Body of pancreas (tissue), 4 donors: ENCODE data around the gene DLEC1. TPM values are rescaled to one million over a fixed set of nuclear protein-coding genes. Genes with fewer than 3 reads are reported as not detected.
A peak's percentile ranks its signal among the peaks of the same experiment; 100 is the strongest.

Source experiments
- ATAC-seq: fragments of 150-250 bp; one replicate; pipeline ENCODE4 v1.9.1; 2016
- DNase-seq, 4 donors: peaks; one replicate each; pipeline ENCODE4 v3.0.0-alpha.2; 2019
- H3K27ac ChIP-seq, 4 donors: fragments of 200-600 bp; sonication (generic); 1 replicate in 3 of 4; 2 replicates in 1 of 4; pipeline versions ENCODE4 v1.5.1 to v1.6.1; 2016 to 2019; ENCODE audit warnings: mild to moderate bottlenecking in 1 of 4, mixed read lengths in 1 of 4, moderate library complexity in 1 of 4
- H3K27me3 ChIP-seq, 2 donors: fragments of 200-600 bp; sonication (generic); one replicate each; pipeline ENCODE4 v1.6.0; 2016; ENCODE audit warnings: mild to moderate bottlenecking in 1 of 2
- H3K36me3 ChIP-seq, 2 donors: fragments of 200-600 bp; sonication (generic); replicated peaks in 1 of 2; 2 replicates each; pipeline ENCODE4 v1.5.1; 2016; ENCODE audit warnings: low read depth in 2 of 2; ENCODE audit not compliant: insufficient read depth in 1 of 2
- H3K4me1 ChIP-seq: fragments of 200-600 bp; sonication (generic); one replicate; pipeline ENCODE4 v1.6.0; 2016
- H3K4me3 ChIP-seq, 2 donors: fragments of 200-600 bp; sonication (generic); 1 replicate in 1 of 2; 2 replicates in 1 of 2; pipeline ENCODE4 v1.5.1; 2016 to 2019
- H3K9me3 ChIP-seq, 3 donors: fragments of 200-600 bp; sonication (generic); 1 replicate in 2 of 3; 2 replicates in 1 of 3; pipeline ENCODE4 v1.5.1; 2016
- POLR2A ChIP-seq, 3 donors: fragments of 450-650 bp; IDR thresholded peaks; one replicate each; pipeline ENCODE4 v1.6.1; 2016; ENCODE audit warnings: antibody characterized with exemption in 3 of 3, mild to moderate bottlenecking in 2 of 3
- WGBS, 2 donors: methylation state at CpG; one replicate each; pipeline ENCODE4 v1.1.5; 2017; 5-methylcytosine and 5-hydroxymethylcytosine counted together
- intact Hi-C: fragments of 100-400 bp; cut with DNase I; formaldehyde crosslinking; loops from one replicate; pipeline ENCODE4 v1.15.1; 2023
- total RNA-seq, 2 donors: library from RNA; depleted of rRNA; stranded (reverse); fragments of >200 nt; gene quantifications; one replicate each; pipeline ENCODE4 v1.1.0, GENCODE V29; 2016
- TF ChIP-seq, protein P1 (sequence below), 7 experiments: fragments of 450-650 bp in 4 of 7; fragments of 200-600 bp in 3 of 7; sonication (generic) in 3 of 7; IDR thresholded peaks; one replicate each; pipeline ENCODE4 v1.5.1; 2016 to 2019; ENCODE audit warnings: antibody characterized with exemption in 7 of 7

DLEC1 gene
- total RNA-seq, 2 donors from 2014 or later = 0.78 to 1.3 TPM

DNA sequence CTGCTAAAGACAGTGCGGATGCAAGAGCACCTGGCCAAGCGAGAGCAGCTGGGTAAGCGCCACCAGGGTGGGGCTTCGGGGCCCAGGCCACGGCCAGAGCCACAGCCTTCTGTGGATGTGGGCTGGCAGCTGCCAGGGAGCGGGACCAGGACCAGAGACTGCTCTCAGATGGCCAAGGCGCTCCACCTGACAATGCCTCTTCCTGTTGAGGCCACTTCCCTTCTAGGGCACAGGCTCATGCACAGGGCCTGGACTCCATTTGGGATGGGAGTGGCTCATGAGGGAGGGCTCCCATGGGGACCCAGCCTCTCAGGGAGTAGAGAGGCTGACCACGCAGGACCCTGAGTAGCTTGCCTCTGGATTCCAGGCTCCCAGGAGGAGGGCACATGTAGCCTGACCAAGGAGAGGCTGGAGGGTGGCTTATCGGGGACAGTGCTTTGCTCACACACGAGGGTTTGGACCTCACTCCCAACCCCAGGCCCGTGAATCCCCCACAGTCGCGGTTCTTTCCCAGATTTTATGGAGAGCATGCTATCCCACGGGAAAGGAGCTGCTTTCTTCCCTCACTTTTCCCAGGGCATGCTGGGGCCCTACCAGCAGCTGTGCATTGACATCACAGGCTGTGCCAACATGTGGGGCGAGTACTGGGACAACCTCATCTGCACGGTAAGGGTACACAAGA is 72.8 kb downstream of the DLEC1 start:
- Histone ChIP-seq H3K9me3 (no peaks in the 10 kb centered on the region), H3K27ac (no peak overlapping the region), H3K4me3 (no peak overlapping the region), H3K27me3 (no peaks in the 10 kb centered on the region), H3K4me1 (no peaks in the 10 kb centered on the region), H3K36me3 (no peaks in the 10 kb centered on the region)
- peak in 1 of 4 donors; percentile 2 for DNase-seq
- intact Hi-C loops = no loop called here
- WGBS, 2 donors = 74 to 84% methylated on average over 7 to 16 of the region's 16 CpGs
- no peak for TF ChIP-seq POLR2A (IDR thresholded peaks at IDR 0.05)
- TF ChIP-seq, protein P1, sequence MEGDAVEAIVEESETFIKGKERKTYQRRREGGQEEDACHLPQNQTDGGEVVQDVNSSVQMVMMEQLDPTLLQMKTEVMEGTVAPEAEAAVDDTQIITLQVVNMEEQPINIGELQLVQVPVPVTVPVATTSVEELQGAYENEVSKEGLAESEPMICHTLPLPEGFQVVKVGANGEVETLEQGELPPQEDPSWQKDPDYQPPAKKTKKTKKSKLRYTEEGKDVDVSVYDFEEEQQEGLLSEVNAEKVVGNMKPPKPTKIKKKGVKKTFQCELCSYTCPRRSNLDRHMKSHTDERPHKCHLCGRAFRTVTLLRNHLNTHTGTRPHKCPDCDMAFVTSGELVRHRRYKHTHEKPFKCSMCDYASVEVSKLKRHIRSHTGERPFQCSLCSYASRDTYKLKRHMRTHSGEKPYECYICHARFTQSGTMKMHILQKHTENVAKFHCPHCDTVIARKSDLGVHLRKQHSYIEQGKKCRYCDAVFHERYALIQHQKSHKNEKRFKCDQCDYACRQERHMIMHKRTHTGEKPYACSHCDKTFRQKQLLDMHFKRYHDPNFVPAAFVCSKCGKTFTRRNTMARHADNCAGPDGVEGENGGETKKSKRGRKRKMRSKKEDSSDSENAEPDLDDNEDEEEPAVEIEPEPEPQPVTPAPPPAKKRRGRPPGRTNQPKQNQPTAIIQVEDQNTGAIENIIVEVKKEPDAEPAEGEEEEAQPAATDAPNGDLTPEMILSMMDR (IDR thresholded peaks at IDR 0.05) = no peak
- no peak for ATAC-seq

DNA sequence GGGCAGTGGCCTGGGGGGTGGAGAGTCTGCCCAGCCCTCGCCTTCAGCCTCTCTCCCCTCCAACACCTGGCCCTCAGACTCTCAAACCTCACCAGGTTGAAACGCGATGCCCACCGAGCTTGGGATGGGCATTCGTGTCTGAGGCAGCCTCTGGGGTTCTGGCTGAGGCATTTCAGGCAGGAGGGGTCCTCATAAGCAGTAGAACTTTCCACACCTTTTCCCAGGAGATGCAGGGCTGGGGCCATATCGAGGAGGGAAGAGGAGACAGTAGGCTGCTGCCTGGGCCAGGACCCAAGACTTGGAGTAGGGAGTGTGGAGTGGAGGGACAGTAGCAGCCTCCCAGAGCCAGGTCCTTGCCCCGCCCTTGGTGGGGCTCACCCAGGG is 73.4 kb downstream of the DLEC1 start:
- Histone ChIP-seq H3K27ac (no peak overlapping the region), H3K27me3 (no peaks in the 10 kb centered on the region), H3K9me3 (no peaks in the 10 kb centered on the region), H3K36me3 (no peaks in the 10 kb centered on the region), H3K4me1 (no peaks in the 10 kb centered on the region), H3K4me3 (no peak overlapping the region)
- TF ChIP-seq POLR2A (IDR thresholded peaks at IDR 0.05) = no peak
- TF ChIP-seq, protein P1 (IDR thresholded peaks at IDR 0.05) = no peak
- no peak for ATAC-seq
- intact Hi-C loops = no loop called here
- 75 to 83% methylated on average over 5 to 7 of the region's 7 CpGs for WGBS, 2 donors
- peak in 1 of 4 donors; percentile 6 for DNase-seq

DNA sequence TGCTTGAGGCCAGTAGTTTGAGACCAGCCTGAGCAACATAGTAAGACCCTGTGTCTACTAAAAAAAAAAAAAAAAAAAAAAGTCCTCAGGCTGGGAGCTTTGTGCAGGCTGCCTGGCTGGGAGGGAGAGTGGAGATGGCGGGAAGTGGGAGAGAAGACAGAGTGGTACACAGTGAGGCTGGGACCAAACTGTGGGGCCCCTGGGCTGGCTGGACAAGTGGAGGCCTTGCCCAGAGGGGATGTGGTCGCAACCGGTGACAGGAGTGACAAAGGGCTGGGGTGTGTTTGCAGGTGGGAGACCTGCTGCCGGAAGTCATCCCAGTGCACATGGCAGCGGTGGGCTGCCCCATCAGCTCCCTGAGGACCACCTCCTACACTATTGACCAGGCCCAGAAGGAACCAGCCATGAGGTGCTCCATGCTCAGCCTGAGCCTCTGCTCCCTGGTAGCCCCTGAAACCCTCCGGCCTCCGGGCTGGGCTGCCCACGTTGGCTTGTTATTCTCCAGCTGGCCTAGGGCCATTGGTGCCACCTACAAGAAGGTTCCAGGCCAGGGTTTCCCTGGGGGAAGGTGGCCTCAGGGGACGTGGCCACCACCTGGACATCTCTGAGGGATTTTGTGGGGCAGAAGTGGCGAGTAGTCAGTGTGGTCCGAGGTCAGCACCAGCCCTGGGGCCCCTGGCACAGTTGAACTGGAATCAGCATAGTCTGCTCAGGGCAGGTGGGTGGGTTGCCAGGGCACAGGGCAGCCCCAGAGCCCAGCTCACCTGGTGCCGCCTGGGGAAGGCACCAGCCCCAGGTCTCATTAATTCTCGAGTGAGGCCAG is 75.3 kb downstream of the DLEC1 start:
- DNase-seq (peak in 1 of 4 donors; percentile 4), ATAC-seq (no peak)
- Histone ChIP-seq H3K27me3 (no peaks in the 10 kb centered on the region), H3K36me3 (no peaks in the 10 kb centered on the region), H3K9me3 (no peaks in the 10 kb centered on the region), H3K4me3 (no peak overlapping the region), H3K4me1 (no peaks in the 10 kb centered on the region), H3K27ac (no peak overlapping the region)
- WGBS, 2 donors = 80% methylated on average over 6 to 12 of the region's 13 CpGs
- intact Hi-C loops = no loop called here
- TF ChIP-seq POLR2A (IDR thresholded peaks at IDR 0.05) = no peak
- TF ChIP-seq, protein P1 (IDR thresholded peaks at IDR 0.05) = no peak

DNA sequence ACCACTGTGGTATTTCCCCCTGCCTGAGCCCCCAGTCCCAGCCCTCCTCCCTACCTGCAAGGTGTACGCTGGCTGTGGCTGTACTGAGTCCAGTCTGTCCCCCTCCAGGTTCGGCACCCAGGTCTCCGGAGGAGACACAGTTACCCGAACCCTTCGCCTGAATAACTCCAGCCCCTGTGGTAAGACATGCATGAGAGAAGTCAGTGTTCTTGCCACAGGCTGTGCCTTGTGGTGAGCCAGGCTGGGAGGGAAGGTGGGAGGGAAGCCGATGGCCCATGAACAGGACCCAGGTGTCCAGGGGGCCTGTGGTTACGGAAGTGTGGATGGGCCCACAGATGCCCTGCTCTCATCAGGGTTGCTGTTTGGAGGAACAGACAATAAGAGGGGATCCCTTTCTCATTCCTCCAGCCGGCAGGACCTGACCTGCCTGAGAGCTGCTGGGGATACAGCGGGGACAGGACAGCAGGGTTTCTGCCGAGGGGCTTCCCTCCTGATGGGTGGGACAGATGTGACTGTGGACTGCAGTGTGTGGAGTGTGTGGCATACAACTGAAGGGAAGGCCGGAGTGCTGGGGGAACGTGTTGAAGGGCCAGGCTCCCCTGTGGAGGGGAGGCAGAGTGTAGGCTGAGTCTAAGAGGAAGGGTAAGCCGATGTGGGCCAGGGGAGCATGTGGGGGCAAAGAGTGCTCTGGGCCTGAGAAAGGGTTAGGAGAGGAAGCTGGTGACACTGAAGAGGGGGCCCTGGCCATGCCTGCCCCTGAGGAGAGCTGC is 76.1 kb downstream of the DLEC1 start:
- H3K4me1 ChIP-seq = no peaks in the 10 kb centered on the region
- no peak overlapping the region for H3K27ac ChIP-seq
- intact Hi-C loops = no loop called here
- ATAC-seq (no peak), DNase-seq (peak in 1 of 4 donors; percentile 4)
- H3K36me3 ChIP-seq = no peaks in the 10 kb centered on the region
- H3K4me3 ChIP-seq = no peak overlapping the region
- no peaks in the 10 kb centered on the region for H3K9me3 ChIP-seq
- no peaks in the 10 kb centered on the region for H3K27me3 ChIP-seq
- TF ChIP-seq, protein P1 (IDR thresholded peaks at IDR 0.05) = no peak
- no peak for TF ChIP-seq POLR2A (IDR thresholded peaks at IDR 0.05)
- 64 to 70% methylated on average over 12 to 13 of the region's 13 CpGs for WGBS, 2 donors
